TTC549 (cell line): ENCODE results near the gene SOCS2.
"Not testable (repeated sequence)": the region's sequence is repeated elsewhere in the genome, so short reads cannot be mapped to it uniquely, and the experiment has no call there.

Experiments
- FAIRE-seq: peaks from 2 replicates; lab custom pipeline; 2012; peaks lifted over from hg19 to GRCh38; lab: Jason Lieb, UNC

SOCS2 gene

GRCh38 chr12:93571925-93572711 is at the start of gene SOCS2:
Gene SOCS2 (plus strand): TSS chr12:93572675. CDS start chr12:93572898, 223 bp downstream.
- no peak for FAIRE-seq

- no peak for FAIRE-seq
These were observed 47.9 kb upstream of the SOCS2 start for GRCh38 chr12:93524386-93525133.

- no peak for FAIRE-seq
These were observed 45.6 kb upstream of the SOCS2 start for GRCh38 chr12:93526786-93527428.

GRCh38 chr12:93530358-93530757 is 42.1 kb upstream of the SOCS2 start:
- FAIRE-seq, result no peak

- no peak for FAIRE-seq
These were observed 39.2 kb upstream of the SOCS2 start for GRCh38 chr12:93533310-93533709.

GRCh38 chr12:93536111-93536765 is 36.2 kb upstream of the SOCS2 start:
- FAIRE-seq, result no peak

- no peak for FAIRE-seq
These were observed 35.5 kb upstream of the SOCS2 start for GRCh38 chr12:93536766-93537488.

- FAIRE-seq, result no peak
These were observed 34.7 kb upstream of the SOCS2 start for GRCh38 chr12:93537769-93538168.

GRCh38 chr12:93539821-93540220 is 32.7 kb upstream of the SOCS2 start:
- FAIRE-seq, result no peak

GRCh38 chr12:93540466-93540865 is 32.0 kb upstream of the SOCS2 start:
- no peak for FAIRE-seq

- no peak for FAIRE-seq
These were observed 30.8 kb upstream of the SOCS2 start for GRCh38 chr12:93541578-93542225.

GRCh38 chr12:93547778-93548177 is 24.7 kb upstream of the SOCS2 start:
- FAIRE-seq, result no peak

- FAIRE-seq, result no peak
These were observed 23.3 kb upstream of the SOCS2 start for GRCh38 chr12:93549174-93549573.

- no peak for FAIRE-seq
These were observed 21.5 kb upstream of the SOCS2 start for GRCh38 chr12:93550748-93551611.

GRCh38 chr12:93552427-93552826 is 20.0 kb upstream of the SOCS2 start:
- FAIRE-seq, result no peak

- not testable (repeated sequence) for FAIRE-seq
These were observed 14.6 kb upstream of the SOCS2 start for GRCh38 chr12:93557879-93558278.

- not testable (repeated sequence) for FAIRE-seq
These were observed 13.8 kb upstream of the SOCS2 start for GRCh38 chr12:93558685-93559084.

GRCh38 chr12:93563807-93564538 is 8.5 kb upstream of the SOCS2 start:
- no peak for FAIRE-seq

GRCh38 chr12:93565760-93566159 is 6.7 kb upstream of the SOCS2 start:
- no peak for FAIRE-seq

GRCh38 chr12:93567174-93567573 is 5.3 kb upstream of the SOCS2 start:
- no peak for FAIRE-seq
